ENCODE results near the gene GPR22. TPM values are rescaled to one million over a fixed set of nuclear protein-coding genes. Genes with fewer than 3 reads are reported as not detected.

GPR22 gene
- total RNA-seq, 2 donors from 2014 or later, result 15.7 to 33.5 TPM

DNA sequence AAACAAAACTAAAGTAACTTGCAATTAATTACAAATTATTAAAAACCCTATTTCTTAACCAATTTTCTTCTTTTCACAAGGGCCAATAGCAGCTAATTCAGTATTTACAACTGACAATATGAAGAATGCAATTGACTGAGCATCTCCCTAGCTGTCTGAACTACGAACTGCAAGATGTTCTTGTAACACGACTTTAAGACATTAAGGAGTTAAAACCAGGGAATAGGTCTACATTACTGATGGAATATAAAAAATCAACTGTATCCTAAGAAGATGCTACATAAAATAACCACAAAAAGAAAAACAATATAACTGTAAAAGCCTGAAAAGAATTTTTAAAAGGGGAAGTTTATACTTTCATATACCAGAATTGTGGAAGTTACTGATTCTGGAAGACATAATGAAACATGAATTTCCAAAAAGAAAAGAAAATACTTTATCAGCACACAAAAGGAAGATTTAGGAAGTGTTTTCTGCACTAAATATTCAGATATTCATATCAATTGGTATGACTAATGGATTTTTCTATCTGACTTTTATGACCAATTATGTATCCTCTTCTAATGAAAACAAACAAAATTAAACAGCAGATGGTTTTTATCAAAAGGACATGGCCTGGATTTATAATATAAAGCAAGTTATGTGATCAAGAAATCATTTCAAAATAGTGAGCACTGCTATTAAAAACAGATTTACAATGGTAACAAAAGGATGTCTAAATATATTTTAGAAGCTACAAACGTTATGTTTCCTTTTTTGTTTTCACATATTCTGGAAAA is 1.6 kb downstream of the GPR22 start:
- DNase-seq, result no peak
- ATAC-seq, result no peak
- intact Hi-C loops (cut with DNase I), result no loop called here

DNA sequence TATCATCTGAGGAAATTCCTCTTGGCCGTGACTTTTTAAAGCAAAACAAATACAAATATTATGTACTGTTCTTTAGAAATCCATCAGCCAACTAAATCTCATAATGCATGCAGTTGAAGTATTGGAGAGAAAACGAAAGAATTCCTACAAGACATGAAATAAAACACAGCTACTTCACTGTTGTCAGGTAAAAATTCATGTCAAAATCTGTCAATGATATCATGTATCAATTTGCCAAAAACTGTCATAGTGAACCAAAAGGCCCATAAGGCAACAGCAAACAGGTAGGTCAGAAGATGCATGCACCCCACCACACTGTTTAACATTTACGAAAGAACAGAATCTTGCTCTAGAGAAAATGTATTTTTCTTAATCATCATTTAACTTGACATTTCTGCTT is 2.3 kb downstream of the GPR22 start:
- DNase-seq, result no peak
- intact Hi-C loops (cut with DNase I), result no loop called here
- ATAC-seq, result no peak

DNA sequence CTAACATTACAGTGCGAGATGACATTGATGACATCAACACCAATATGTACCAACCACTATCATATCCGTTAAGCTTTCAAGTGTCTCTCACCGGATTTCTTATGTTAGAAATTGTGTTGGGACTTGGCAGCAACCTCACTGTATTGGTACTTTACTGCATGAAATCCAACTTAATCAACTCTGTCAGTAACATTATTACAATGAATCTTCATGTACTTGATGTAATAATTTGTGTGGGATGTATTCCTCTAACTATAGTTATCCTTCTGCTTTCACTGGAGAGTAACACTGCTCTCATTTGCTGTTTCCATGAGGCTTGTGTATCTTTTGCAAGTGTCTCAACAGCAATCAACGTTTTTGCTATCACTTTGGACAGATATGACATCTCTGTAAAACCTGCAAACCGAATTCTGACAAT is 4.3 kb downstream of the GPR22 start:
- ATAC-seq, result peak; percentile 53 to 59
- intact Hi-C loops (cut with DNase I), result no loop called here

DNA sequence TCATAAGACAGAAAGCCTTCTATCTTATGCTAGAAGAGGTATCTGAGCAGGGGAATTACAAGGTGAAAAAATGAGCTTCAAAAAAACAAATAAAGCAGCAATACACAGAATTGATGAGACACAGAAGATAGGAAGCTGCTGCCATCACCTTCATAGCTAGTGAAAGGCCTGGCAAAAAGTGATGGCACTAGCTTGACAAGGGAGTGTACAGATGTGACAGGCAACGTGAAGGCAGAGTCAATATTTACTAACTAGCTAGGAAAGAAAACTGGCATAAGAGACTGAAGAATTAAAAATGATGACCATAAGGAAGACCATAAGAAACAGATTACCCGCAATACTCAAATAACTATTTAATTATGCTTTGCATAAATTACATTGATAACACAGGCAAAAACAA is 9.4 kb downstream of the GPR22 start:
- no peak for DNase-seq
- intact Hi-C loops (cut with DNase I), result no loop called here
- ATAC-seq, result peak in 1 of 2 donors; percentile 44

More for the DNA sequence above, 4.3 kb downstream of the GPR22 start:
- no peak for DNase-seq

DNA sequence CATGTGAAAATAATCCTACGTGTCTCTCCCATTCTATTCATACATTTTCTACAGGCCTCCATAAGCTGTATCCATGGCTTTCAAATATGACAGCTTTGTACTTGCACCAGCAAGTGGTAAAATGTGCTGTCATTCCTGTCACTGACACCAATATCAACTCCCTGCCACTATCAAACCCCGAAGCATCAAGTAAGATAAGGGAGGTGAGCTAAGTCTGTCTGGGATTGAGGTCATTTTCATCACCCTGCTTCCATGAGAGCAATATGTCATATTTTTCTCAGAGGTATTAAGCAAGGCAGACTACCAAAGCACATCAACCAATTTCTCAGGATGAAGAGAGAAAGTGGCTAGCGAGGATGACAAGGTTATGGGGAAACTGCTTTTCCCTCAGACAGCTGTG is 11.1 kb downstream of the GPR22 start:
- intact Hi-C loops (cut with DNase I), result loop anchor here in 1 of 2 donors (5.0 kb wide), 1 partner anchor 81 kb away; the partner anchor contains the start of genes COG5 and DUS4L
- DNase-seq (no peak), ATAC-seq (peak; percentile 84 to 95)

DNA sequence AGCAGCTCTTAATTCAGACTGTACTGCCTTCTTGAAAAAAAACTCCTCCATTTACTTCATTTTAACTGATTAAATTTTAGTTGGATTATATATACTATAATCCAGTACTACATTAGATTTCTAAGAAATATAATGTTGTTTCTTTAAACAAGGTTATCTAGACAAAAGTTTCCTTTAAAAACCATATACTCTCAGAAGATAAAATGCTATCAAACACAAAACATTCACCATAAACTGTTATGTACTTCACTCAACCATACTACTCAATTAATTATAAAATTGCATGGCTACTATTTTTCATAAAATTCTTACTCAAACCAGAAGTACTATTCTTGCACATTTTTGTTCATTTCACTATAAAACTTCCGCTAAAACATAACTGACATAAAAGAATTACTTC is 12.7 kb downstream of the GPR22 start:
- ATAC-seq, result no peak
- intact Hi-C loops (cut with DNase I), result loop anchor here in 1 of 2 donors (5.0 kb wide), 1 partner anchor 80 kb away; the partner anchor contains the start of genes COG5 and DUS4L
- DNase-seq, result no peak

DNA sequence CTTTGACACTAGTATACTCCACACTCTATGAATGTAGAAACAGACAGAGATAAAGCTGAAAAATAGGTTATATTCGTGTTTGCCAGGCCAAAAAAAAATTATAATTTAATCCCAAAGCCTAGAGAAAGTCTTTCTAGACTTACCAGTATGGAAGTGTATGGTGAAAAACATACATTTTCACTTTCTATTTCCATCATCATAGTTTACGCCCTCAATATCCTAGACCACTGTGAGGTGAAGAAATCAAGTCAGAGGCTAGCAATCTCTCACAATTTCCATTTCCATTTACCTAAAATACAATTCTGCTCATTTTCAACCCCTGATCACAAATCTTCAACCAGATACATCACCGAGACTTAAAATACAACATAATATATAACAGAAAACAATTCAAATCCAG is 16.2 kb downstream of the GPR22 start:
- no peak for ATAC-seq
- intact Hi-C loops (cut with DNase I), result no loop called here
- DNase-seq, result no peak

DNA sequence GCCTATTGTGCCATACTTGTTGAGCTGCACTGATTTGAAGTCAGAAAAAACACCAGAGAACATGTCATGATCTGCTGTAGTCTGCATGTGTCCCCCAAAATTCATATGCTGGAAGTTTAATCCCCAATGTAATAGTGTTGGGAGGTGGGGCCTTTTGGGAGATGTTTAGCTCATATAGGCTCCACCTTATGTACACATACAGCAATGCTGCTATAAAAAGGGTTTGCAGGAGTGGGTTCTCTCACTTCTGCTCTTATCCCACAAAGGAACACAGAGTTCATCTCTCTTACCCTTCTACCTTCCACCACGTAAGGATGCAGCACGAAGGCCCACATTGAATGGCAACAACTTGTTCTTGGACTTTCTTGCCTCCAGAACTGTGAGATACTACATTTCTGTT is 23.0 kb downstream of the GPR22 start:
- intact Hi-C loops (cut with DNase I), result no loop called here
- DNase-seq (no peak), ATAC-seq (no peak)

DNA sequence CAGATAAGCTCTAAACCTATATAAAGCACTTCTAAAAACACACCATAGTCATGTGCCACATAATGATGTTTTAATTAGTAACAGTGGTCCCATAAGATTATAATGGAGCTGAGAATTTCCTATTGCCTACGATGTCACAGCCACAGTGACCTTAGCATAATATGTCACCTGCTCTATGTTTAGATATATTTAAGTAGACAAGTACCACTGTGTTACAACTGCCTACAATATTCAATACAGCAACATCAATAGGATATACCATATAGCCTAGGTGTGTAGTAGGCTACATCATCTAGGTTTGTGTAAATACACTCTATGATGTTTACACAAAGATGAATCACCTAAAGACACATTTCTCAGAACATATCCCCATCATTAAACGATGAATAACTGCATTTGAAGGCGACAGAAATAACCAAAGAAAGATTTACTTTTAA is 24.5 kb downstream of the GPR22 start:
- intact Hi-C loops (cut with DNase I), result no loop called here
- ATAC-seq, result no peak
- DNase-seq, result no peak

DNA sequence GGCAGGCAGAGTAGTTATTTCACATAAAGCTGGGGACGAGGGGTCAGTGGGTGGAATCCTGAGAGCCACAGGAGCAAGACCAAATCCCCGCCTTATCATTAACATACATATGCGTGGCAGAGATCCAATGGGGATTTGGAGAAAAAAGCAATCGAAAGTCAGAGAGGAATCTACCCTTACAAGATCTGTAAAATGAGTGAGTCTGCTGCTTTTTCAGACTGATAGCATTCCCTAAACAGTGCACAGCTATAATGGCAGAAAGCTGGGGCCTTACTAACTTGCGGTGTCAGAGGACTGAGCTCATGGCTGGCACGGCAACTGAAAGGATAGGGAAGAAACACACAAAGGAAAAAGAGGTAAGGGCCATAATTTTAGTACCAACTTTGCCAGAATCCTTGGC is 25.0 kb downstream of the GPR22 start:
- no peak for ATAC-seq
- DNase-seq, result no peak
- intact Hi-C loops (cut with DNase I), result no loop called here

DNA sequence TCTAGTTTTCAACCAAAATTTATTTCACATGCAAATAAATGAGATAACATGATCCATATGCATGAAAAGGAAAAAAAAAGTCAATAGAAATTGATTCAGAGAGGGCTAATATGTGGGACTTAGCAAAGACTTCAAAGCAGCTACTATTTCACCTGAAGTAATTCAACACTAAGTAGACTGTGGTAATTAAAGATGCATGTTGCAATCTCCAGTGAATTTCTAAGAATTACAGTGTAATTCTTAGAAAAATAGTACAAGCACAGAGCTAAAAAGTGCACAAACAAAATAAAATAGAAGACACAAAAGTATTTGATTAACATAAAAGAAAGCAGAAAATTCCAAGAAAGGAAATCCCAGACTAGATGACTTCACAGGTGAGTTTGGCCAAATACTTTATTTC is 25.7 kb downstream of the GPR22 start:
- DNase-seq, result no peak
- no peak for ATAC-seq
- intact Hi-C loops (cut with DNase I), result no loop called here

DNA sequence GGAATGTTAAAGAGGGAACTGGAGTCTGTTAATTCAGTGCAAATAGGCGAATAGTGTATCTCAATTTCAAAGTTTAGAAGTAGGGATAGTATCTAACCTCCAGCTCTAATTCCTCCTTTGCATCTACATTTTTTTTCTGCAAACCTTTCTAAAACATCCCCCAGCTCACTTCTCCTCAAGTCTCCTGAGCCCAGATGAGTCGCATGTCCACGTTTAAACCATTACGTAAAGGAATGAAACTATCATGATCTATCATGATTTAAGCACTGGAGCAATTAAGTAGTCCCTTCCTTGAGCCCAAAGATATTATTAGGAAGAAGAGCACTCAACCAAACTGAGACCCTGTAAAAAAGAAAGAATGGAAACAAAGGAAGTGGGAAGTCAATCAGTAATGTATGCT is 29.9 kb downstream of the GPR22 start:
- intact Hi-C loops (cut with DNase I), result no loop called here
- no peak for DNase-seq
- ATAC-seq, result no peak

DNA sequence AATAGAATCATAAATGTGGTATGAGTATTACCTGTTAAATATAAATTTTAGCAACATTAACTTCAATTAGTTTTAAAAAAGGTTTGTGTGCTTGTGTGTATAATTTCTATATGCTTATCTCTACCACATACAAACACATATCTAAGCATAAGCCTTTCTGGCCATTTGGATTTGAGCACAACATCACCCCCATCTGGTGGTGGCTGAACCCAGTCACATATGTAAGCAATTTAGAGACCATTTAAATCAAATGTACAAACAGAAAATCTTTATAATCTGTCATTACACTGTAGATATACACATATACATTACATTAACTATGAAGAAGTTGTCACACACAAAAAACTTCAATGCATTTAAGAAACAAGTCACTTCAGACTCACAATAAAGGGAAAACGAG is 31.7 kb downstream of the GPR22 start:
- ATAC-seq (no peak), DNase-seq (no peak)
- intact Hi-C loops (cut with DNase I), result no loop called here

DNA sequence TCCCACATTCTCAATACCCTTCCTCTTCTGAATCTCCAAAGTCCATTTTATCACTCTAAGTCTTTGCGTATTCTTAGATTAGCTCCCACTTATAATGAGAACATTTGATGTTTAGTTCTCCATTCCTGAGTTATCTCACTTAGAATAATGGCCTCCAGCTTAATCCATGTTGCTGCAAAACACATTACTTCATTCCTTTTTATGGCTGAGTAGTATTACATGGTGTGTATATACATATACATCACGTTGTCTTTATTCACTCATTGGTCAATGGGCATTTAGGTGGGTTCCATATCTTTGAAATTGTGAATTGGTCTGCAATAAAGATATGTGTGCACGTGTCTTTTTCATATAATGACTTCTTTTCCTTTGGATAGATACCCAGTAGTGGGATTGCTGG is 32.3 kb downstream of the GPR22 start:
- intact Hi-C loops (cut with DNase I), result no loop called here
- DNase-seq (no peak), ATAC-seq (no peak)

DNA sequence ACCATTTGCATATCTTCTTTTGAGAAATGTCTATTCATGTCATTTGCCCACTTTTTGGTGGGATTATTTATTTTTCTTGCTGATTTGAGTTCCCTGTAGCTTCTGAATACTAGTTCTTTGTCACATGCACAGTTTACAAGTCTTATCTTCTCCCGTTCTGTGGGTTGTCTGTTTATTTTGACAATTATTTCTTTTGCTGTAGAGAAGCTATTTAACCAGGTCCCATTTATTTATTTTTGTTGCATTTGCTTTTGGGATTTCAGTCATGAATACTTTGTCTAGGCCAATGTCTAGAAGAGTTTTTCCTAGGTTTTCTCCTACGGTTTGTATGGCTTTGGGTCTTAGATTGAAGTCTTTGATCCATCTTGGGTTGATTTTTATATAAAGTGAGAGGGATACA is 32.9 kb downstream of the GPR22 start:
- ATAC-seq (no peak), DNase-seq (no peak)
- intact Hi-C loops (cut with DNase I), result no loop called here

DNA sequence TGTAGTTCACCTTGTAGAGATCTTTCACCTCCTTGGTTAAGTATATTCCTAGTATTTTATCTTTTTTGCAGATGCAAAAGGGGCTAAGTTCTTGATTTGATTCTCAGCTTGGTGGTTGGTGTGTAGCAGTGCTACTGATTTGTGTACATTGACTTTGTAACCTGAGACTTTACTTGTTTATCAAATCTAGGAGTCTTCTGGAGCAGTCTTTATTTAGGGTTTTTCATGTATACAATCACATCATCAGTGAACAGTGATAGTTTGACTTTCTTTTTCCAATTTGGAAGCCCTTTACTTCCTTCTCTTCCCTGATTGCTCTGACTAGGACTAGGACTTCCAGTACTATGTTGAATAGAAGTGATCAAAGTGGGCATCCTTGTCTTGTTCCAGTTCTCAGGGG is 33.8 kb downstream of the GPR22 start:
- ATAC-seq (no peak), DNase-seq (no peak)
- intact Hi-C loops (cut with DNase I), result no loop called here

DNA sequence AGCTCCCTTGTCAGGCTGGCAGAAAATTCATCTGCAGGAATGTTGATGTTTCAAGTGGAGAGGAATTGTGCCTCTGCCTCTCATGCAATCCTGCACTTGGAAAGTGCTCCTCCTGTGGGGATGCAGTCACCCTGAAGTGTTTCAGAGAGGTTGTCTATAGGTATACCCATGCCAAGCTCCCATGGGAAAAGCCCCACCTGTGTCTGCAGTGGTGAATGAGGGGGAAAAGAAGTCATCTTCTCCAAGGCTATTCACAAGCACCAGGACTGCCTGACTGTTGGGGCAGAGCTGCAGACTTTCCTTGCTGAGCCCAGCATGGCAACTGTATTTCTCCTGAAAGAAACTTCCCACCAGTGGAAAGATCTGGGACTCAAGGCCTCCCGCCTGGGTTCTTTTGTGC is 35.5 kb downstream of the GPR22 start:
- intact Hi-C loops (cut with DNase I), result no loop called here
- no peak for DNase-seq
- ATAC-seq, result no peak

DNA sequence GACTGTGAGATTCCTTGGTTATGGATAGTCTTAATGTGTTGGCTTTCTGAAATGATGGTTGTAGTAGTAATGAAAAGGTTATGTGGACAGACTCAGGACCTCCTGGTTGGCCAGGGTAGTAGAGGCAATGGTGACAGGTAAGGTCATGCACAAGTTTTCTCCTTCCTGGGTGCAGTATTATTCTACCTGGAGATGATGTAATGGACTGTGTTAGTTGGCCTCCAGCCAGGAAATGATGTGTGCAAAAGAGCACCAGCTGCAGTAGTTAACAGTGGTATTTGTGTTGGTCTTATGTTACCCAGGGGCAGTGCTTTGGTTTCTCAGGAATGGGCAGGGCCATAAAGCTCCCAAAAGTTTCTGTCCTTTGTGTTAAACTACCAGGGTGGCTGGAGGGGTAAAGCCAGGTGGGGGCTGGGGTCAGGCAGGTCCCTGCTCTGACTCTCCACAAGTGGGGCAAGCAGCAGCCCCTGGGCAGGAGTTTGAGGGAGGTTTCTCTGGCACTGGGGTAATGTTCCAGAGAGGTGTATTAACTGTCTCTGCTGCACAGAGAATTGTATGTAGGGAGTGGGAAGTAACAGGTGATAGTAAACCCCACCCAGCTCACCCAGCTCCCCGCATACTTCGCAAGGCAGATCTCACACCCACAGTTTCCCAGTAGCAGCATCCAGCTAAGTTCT is 36.3 kb downstream of the GPR22 start:
- intact Hi-C loops (cut with DNase I), result no loop called here
- ATAC-seq, result peak in 1 of 2 donors; percentile 33
- no peak for DNase-seq

DNA sequence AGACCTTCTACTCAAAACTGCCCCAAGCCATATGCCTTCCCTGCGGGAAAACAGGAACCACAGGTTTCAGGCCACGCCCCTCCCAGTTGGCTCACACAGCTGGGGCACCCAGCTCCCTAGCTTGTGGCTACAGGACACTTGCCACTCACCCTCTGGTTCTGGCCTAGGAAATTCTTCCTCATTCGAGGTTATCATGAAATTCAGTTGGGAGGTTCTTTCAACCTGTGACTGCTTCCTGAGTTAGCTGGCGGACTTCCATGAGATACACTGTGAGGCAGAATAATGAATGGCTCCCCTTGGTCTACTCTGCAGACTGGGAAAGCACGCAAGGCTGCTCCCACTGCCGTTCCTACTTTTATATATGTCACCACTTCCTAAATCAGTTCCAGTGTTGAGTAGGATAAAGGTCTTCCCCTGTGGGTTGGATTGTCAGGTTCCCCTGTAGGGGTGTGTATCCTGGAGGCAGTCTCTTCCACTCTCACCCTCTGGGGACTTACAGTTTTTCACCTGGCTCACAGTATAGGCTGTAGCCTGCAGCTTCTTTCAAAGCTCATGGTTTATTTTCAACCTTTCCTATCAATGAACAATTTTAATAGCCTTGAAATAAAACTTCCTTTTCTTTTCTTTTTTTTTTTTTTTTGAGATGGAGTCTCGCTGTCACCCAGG is 37.0 kb downstream of the GPR22 start:
- DNase-seq (peak; percentile 42), ATAC-seq (peak in 1 of 2 donors; percentile 66)
- intact Hi-C loops (cut with DNase I), result no loop called here
